Panc1 (cell line): ENCODE data around the gene GRK6.
"Not testable (repeated sequence)": the region's sequence is repeated elsewhere in the genome, so short reads cannot be mapped to it uniquely, and the experiment has no call there.

Experiments
- POLR2AphosphoS5 ChIP-seq: IDR thresholded peaks from 2 replicates; pipeline ENCODE4 v1.6.1; 2012; ENCODE audit warnings: mild to moderate bottlenecking, low read depth, low read length, moderate library complexity
- REST ChIP-seq, 2 experiments: IDR thresholded peaks; 2 replicates each; pipeline ENCODE4 v1.6.1; 2011 to 2012; ENCODE audit warnings: low read depth in 2 of 2, control low read depth in 1 of 2, low read length in 1 of 2, mild to moderate bottlenecking in 1 of 2, moderate library complexity in 1 of 2; ENCODE audit not compliant: insufficient read depth in 1 of 2
- SIN3A ChIP-seq: IDR thresholded peaks from 2 replicates; pipeline ENCODE4 v1.6.1; 2012; ENCODE audit warnings: low read depth, mild to moderate bottlenecking, low read length, moderate library complexity, borderline replicate concordance; ENCODE audit not compliant: insufficient read depth
- TCF7L2 ChIP-seq: IDR thresholded peaks from 2 replicates; pipeline ENCODE4 v1.6.1; 2011; ENCODE audit warnings: mild to moderate bottlenecking, low read depth, low read length, inconsistent platforms
- TF ChIP-seq, protein P1 (sequence below): fragments of 450-650 bp; IDR thresholded peaks from 2 replicates; pipeline ENCODE4 v1.5.1; 2017; ENCODE audit warnings: mild to moderate bottlenecking

DNA sequence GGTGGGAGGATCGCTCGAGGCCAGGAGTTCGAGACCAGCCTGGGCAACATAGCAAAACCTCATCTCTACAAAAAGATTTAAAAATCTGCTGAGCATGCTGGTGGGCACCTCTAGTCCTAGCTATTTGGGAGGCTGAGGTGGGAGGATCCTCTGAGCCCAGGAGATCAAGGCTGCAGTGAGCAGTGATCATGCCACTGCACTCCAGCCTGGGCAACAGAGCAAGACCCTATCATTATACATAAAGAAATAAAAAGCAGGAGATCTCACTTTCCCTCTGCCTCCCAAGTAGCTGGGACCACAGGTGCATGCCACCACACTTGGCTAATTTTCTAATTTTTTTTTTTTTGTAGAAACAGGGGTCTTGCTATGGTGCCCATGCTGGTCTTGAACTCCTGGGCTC, 59.3 kb downstream of the GRK6 start:
- not testable (repeated sequence) for TF ChIP-seq POLR2AphosphoS5; REST (IDR thresholded peaks at IDR 0.05; ENCODE audit: insufficient read depth in 1 of 2, low read depth in 2 of 2, low read length in 1 of 2); SIN3A; TCF7L2
- TF ChIP-seq, protein P1, sequence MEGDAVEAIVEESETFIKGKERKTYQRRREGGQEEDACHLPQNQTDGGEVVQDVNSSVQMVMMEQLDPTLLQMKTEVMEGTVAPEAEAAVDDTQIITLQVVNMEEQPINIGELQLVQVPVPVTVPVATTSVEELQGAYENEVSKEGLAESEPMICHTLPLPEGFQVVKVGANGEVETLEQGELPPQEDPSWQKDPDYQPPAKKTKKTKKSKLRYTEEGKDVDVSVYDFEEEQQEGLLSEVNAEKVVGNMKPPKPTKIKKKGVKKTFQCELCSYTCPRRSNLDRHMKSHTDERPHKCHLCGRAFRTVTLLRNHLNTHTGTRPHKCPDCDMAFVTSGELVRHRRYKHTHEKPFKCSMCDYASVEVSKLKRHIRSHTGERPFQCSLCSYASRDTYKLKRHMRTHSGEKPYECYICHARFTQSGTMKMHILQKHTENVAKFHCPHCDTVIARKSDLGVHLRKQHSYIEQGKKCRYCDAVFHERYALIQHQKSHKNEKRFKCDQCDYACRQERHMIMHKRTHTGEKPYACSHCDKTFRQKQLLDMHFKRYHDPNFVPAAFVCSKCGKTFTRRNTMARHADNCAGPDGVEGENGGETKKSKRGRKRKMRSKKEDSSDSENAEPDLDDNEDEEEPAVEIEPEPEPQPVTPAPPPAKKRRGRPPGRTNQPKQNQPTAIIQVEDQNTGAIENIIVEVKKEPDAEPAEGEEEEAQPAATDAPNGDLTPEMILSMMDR: not testable (repeated sequence)
